HG02623 (cell line): ENCODE measurements around the gene FRZB.
"Not testable (repeated sequence)": the region's sequence is repeated elsewhere in the genome, so short reads cannot be mapped to it uniquely, and the experiment has no call there.

ENCODE experiments used
- ATAC-seq: cut with Tn5 transposase; IDR thresholded peaks from one replicate; pipeline ENCODE4 v1.9.1; 2021; ENCODE audit warnings: moderate library complexity; ENCODE audit not compliant: unreplicated experiment

Gene FRZB, protein sequence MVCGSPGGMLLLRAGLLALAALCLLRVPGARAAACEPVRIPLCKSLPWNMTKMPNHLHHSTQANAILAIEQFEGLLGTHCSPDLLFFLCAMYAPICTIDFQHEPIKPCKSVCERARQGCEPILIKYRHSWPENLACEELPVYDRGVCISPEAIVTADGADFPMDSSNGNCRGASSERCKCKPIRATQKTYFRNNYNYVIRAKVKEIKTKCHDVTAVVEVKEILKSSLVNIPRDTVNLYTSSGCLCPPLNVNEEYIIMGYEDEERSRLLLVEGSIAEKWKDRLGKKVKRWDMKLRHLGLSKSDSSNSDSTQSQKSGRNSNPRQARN

DNA sequence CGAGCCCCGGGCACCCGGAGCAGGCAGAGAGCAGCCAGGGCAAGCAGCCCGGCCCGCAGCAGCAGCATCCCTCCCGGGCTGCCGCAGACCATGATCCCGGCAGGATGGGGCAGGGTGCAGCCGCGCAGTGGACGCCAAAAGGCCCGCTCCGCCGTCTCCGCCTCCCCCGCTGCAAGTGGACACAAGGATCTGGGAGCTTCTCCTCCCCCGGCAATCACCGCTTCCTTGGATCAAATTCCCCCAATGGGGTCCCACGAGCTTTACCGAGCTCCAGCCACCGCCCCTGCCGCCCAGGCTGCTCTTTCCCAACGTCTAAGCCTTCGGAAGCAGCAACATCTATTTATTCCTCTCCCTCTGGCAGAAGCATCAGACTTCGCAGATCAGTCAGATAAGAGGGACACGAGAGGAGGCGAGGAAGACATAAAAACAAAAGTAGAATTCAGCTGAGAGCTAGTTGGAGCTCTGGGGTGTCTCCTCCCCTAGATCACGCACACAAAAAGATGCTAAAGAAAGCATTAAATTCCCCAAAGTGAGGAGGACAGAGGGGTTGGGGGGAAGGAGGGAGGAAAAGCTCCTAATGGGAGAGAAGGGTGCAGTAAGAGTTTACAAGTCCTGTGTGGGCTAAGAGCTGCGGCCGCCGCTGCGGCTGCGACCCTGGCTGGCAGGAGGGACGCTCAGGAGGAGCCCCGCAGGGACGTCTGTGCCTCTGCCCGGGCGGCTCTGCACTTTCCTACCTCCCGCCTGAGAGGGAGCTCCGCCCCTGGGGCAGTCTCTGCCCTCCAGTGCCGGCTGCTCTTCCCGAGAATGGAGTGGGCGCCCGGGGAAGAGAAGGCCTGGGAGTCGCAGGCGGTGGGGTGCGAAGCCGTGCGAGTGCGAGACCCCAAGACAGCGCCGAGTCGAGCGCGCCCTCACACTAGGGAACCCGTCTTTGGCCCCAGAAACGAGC is at the start of gene FRZB:
TSS of gene FRZB (minus strand) at position 177 of the 946 bp plus-strand sequence. CDS start at position 92, 85 bp downstream.
- ATAC-seq, result no peak

- ATAC-seq, result no peak
These were observed 49.2 kb upstream of the FRZB start for GRCh38 chr2:182915369-182916326.

- ATAC-seq, result no peak
These were observed 48.4 kb upstream of the FRZB start for GRCh38 chr2:182914852-182915251.

DNA sequence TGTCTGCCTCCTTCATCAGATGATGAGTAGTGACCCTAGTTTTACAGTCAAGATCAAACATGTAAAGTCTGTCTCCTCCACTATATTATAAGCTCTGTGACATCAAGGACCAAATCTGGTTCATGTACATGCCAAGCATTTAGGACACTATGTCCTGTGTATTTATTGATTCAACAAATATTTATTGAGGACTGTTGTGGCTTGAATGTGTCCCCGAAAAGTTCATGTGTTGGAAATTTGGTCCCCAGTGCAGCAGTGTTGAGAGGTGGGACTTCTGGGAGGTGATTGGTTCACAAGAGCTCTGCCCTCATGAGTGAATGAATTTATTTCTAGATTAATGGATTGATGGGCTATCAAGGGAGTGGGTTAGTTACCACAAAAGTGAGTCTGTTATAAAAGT is 46.6 kb upstream of the FRZB start:
- no peak for ATAC-seq

- ATAC-seq, result no peak
These were observed 46.1 kb upstream of the FRZB start for GRCh38 chr2:182912518-182912915.

DNA sequence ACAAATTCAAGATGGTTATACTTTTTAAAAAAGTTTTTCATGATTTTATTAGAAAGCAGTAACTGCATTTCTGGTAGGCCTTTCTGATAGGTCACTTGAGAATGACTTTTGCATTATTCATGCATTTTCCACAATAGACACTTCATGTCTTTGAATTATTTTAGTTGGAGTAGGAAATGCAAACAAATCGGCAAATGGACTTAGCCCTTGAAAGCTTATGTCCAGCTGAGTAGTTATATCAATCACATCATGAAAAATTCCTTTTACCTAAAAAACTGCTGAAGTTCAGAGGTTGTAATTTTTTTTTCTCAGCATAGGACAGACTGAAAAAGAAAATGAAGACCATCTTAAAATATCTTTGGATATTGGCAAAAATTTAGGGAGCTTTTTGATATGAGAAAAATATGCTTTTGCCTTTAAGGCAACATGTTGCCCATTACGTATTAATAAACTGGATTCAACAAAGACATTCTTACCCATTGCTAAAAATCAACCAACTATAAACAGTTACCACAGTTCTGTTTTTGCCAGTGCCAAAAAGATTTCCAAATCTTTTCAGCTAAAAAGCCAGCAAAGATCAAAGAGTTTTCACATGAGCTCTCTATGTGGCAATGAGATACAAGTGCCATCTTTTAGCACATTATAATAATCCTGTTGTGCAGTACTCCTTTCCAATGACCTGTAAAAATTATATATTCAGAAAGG is 45.5 kb upstream of the FRZB start:
- ATAC-seq, result no peak

DNA sequence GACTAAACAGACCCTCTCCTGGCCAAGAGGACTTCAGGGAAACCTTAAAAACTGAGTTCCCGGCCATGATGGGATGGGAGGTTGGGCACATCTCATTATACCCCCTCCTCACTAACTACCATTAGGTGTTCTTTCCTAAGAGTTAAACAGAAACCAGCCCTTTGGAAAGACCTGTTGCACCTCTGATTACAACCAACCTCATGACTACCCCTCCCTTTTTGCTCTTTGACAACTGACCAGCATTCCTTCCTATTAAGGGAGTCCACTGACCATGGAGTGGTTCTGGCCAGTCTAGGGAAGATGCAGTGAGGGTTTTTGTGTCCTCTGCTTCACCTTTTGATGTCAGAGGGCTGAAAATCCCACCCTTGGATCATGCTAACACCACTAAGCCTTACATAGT is 44.5 kb upstream of the FRZB start:
- no peak for ATAC-seq

DNA sequence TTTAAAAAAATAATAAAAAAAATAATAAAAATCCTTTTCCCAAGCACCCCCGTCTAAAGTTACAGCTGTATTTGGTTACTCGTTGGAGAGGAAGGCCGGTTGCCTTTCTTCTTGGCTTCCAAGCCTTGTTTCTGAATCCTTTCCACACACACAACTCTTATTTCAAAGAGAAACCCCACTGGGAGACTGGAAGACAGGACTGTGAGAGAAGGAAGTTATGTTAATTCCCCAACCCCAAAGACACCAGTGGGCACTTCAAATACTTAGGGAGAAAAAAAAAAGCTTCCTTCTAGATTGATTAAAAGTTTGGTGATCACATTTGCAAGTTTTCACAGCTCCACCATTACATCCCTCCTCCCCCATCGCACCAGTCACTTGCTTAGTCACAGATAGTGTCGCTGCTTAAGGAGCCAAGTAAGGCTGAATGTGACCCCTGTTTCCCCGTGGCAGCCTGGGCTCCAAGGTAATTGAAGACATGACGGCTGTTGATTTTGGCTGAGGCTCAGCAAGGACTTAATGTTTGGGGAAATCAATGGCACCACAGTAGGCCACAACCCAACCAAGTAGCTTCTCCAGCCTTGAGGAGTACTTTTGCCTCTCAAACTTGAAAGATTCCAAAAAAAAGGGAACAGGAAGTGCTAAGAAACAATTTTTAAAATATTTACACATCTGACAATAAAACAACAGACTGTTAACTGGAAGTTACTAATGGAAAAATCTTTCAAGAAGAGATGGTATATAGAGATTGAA is 40.8 kb upstream of the FRZB start:
- ATAC-seq, result no peak

- no peak for ATAC-seq
These were observed 40.0 kb upstream of the FRZB start for GRCh38 chr2:182906454-182906853.

- no peak for ATAC-seq
These were observed 38.4 kb upstream of the FRZB start for GRCh38 chr2:182904844-182905243.

GRCh38 chr2:182903566-182903965 is 37.1 kb upstream of the FRZB start:
- no peak for ATAC-seq

DNA sequence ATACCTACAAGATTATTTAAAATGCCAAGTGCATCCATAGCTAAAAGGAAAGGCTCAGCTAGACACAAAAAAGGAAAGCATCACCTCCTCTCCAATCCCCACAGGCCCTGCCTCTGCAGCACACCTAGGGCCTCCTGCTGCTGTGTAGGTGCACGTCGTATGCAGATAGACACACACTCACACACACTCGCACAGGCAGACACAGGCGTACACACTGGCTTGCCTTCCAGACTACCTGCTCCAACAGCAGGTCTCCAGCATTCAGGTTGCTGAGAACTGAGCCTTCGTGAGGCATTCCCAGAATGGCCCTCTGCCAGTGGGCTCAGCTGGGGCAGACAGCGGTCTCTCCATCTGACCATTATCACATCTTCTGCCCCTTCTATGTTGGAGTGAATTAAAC is 35.3 kb upstream of the FRZB start:
- no peak for ATAC-seq

- ATAC-seq, result no peak
These were observed 32.3 kb upstream of the FRZB start for GRCh38 chr2:182898718-182899117.

- ATAC-seq, result no peak
These were observed 30.7 kb upstream of the FRZB start for GRCh38 chr2:182897137-182897536.

GRCh38 chr2:182895798-182896197 is 29.4 kb upstream of the FRZB start:
- no peak for ATAC-seq

DNA sequence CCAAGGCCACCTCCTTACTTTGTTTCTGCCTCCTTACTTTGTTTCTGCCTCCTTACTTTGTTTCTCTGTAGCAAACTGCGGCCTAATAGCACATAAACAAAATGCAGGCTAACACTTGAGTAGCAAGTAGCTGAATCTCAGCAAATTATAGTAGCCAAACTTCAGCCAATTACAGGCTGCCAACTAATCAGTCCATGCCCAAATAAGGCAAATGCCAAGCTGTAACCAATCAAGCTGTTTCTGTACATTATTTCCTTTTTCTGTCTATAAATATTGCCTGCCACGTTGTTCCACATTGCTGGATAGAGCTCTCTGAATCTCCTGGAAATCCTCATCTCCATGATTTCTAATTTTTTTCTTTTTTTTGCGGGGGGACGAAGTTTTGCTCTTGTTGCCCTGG is 28.7 kb upstream of the FRZB start:
- ATAC-seq, result no peak

GRCh38 chr2:182894174-182894573 is 27.7 kb upstream of the FRZB start:
- ATAC-seq, result no peak

DNA sequence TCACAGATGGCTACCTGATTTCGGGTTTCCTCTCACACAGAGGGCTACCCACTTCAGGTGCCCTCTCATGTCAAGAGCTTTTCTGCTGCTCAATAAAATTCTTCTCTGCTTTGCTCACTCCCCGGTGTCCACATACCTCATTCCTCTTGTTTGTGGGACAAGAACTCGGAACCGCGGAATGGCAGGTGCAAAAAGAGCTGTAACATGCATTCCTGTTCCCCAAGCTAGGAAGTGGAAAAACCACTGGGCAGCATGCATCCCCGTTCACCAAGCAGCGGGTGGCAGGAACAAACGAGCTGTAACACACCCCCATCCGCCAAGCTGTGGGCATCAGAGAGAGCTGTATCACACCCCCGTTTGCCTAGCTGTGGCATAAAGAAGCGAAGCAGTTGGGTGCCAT is 27.2 kb upstream of the FRZB start:
- no peak for ATAC-seq

DNA sequence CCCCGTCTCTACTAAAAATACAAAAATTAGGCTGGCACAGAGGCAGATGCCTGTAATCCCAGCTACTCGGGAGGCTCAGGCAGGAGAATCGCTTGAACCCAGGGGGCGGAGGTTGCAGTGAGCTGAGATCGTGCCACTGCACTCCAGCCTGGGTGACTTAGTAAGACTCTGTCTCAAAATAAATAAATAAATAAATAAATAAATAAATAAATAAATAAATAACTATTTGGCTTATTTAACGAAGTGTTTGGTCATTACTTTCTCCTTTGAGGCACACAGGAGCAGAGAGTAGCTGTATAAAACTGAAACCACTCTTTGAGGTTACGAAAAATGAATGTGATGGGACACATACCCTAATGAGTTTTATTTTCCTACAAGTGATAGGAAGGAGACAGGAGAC is 26.6 kb upstream of the FRZB start:
- ATAC-seq, result not testable (repeated sequence)

DNA sequence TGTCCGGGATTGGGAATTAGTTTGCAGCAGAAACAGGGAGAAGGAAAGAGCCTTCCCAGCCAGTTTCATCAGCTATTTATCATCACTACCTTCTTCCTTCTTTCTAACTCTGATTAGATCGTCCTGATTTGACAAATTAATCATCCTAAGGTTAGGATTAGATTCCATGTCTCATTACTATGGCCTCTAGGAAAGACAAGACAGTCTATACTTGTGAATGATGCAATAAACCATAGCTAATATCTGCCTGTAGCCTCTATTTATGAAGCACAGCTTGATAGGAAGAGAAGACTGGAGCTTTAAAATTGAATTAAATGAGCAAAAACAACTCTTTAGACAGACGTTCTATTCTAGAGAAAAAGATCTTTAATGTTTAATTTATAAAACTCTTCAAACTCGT is 25.2 kb upstream of the FRZB start:
- ATAC-seq, result no peak
